ENCODE data around the gene DDB1. TPM values are rescaled to one million over a fixed set of nuclear protein-coding genes. Genes with fewer than 3 reads are reported as not detected.

DDB1 gene
- total RNA-seq, 1 experiment from 2014 or later: 302 TPM

DNA sequence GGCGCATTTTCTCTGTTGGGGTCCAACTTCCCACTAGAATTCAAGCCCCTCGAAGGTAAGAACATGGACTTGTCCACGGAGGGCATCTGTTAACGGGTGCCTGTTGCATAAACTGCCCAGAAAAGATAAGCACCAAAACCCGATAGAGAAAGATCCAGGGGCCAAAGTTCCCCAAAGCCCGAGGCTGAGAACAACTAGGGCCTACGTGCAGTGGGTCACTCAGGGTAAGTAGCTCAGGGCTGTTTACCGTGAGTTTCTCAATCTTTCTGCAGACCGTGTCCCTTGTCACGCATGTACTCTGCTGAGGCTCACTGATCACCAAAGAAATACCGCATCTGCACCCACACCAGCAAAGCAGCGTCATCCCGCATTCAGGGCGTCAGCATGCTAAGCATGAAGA, 67.5 kb downstream of the DDB1 start:
- no peak overlapping the region for H3K27ac ChIP-seq
- no peak for DNase-seq
- no peaks in the 10 kb centered on the region; the same call in 1 of the 2 replicates for H4K20me1 ChIP-seq (ENCODE audit: insufficient read depth)
- ChIA-PET CTCF (no interaction called here), POLR2A (ENCODE audit: unreplicated experiment) (no interaction called here)
- no peaks in the 10 kb centered on the region for H3K9me2 ChIP-seq (ENCODE audit: insufficient read depth)
- TF ChIP-seq EZH2 (IDR thresholded peaks at IDR 0.05; ENCODE audit: low read depth): no peak
- TF ChIP-seq, protein P1, sequence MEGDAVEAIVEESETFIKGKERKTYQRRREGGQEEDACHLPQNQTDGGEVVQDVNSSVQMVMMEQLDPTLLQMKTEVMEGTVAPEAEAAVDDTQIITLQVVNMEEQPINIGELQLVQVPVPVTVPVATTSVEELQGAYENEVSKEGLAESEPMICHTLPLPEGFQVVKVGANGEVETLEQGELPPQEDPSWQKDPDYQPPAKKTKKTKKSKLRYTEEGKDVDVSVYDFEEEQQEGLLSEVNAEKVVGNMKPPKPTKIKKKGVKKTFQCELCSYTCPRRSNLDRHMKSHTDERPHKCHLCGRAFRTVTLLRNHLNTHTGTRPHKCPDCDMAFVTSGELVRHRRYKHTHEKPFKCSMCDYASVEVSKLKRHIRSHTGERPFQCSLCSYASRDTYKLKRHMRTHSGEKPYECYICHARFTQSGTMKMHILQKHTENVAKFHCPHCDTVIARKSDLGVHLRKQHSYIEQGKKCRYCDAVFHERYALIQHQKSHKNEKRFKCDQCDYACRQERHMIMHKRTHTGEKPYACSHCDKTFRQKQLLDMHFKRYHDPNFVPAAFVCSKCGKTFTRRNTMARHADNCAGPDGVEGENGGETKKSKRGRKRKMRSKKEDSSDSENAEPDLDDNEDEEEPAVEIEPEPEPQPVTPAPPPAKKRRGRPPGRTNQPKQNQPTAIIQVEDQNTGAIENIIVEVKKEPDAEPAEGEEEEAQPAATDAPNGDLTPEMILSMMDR (conservative IDR thresholded peaks at IDR 0.05): no peak
- peaks cover 16% of the 10 kb centered on the region for H3K27me3 ChIP-seq (ENCODE audit: insufficient read depth, low read depth)
- no peaks in the 10 kb centered on the region for H3K79me2 ChIP-seq (ENCODE audit: low read depth)
- H3K4me3 ChIP-seq: no peak overlapping the region
- no peak overlapping the region for H3K4me2 ChIP-seq
- no peaks in the 10 kb centered on the region for H3K9me3 ChIP-seq (ENCODE audit: insufficient read depth, low read depth)
- H3K36me3 ChIP-seq (ENCODE audit: low read depth): no peaks in the 10 kb centered on the region
- intact Hi-C loops (cut with micrococcal nuclease; ENCODE audit: unreplicated experiment): no loop called here
- 0 out of 2 replicates have a peak, but pooled peaks cover 5% of the 10 kb centered on the region for H3K4me1 ChIP-seq (replicated peaks; ENCODE audit: insufficient read depth)
- no TSS peak for BruUV-seq (replicated peaks)
- H2AFZ ChIP-seq: no peak overlapping the region
- no peaks in the 10 kb centered on the region; the same call in 1 of the 2 replicates for H3F3A ChIP-seq (ENCODE audit: insufficient read depth, low read depth)

DNA sequence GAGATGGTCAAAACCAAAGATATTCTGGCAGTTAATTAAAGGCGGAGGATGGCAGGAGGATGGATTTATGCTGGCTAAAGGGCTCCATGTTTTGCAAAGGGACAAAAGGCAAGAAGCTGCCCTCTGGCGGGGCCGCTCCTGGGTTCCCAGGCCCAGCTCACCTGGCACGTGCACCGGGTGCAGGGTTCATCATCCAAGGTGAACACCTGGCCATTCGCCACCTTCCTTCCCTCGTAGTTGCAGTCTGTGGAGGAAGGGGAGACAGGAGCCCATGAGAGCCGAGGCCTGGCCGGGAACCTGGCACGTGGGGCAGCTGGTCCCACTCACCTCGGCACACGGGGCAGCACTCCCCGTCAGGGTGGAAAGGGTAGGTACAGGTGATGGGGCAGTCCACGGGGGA, 68.1 kb downstream of the DDB1 start:
- H3K27me3 ChIP-seq (ENCODE audit: insufficient read depth, low read depth): peaks cover 21% of the 10 kb centered on the region
- H3K4me1 ChIP-seq (replicated peaks; ENCODE audit: insufficient read depth): 0 out of 2 replicates have a peak, but pooled peaks cover 5% of the 10 kb centered on the region
- H3K4me3 ChIP-seq: no peak overlapping the region
- no peaks in the 10 kb centered on the region for H3K9me3 ChIP-seq (ENCODE audit: insufficient read depth, low read depth)
- TF ChIP-seq, protein P1 (conservative IDR thresholded peaks at IDR 0.05): no peak
- no peak for TF ChIP-seq EZH2 (IDR thresholded peaks at IDR 0.05; ENCODE audit: low read depth)
- POLR2A ChIA-PET (ENCODE audit: unreplicated experiment): interaction anchor here (0.5 kb wide), 1 partner anchor 13 kb away, joined by 3 read pairs; no protein-coding TSS in a partner anchor
- DNase-seq: no peak
- H3K9me2 ChIP-seq (ENCODE audit: insufficient read depth): no peaks in the 10 kb centered on the region
- H4K20me1 ChIP-seq (ENCODE audit: insufficient read depth): no peaks in the 10 kb centered on the region; the same call in 1 of the 2 replicates
- no peaks in the 10 kb centered on the region for H3K79me2 ChIP-seq (ENCODE audit: low read depth)
- intact Hi-C loops (cut with micrococcal nuclease; ENCODE audit: unreplicated experiment): no loop called here
- no TSS peak for BruUV-seq (replicated peaks)
- CTCF ChIA-PET: no interaction called here
- H3F3A ChIP-seq (ENCODE audit: insufficient read depth, low read depth): no peaks in the 10 kb centered on the region; the same call in 1 of the 2 replicates
- no peak overlapping the region for H2AFZ ChIP-seq
- H3K36me3 ChIP-seq (ENCODE audit: low read depth): no peaks in the 10 kb centered on the region
- no peak overlapping the region for H3K27ac ChIP-seq
- H3K4me2 ChIP-seq: no peak overlapping the region

DNA sequence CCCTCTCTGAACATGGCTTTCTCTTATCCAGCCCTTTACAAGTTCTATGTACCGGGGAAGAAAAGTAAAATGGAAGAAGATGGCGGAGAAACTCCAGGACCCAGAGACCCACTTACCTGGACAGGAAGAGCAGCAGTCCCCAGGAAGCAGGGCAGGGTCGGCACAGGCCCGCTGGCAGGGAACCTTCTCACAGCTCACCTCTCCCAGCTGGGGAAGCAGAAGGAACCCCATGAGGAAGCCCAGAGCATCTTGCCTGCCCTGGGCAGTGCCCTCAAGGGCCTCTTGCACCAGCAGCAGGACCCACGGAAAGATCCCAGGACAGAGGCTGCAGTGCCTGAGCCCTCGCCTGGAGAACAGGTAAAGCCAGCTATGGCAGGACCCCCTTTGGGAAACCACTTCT, 68.5 kb downstream of the DDB1 start:
- H2AFZ ChIP-seq: no peak overlapping the region
- H4K20me1 ChIP-seq (ENCODE audit: insufficient read depth): no peaks in the 10 kb centered on the region; the same call in 1 of the 2 replicates
- peaks cover 25% of the 10 kb centered on the region for H3K27me3 ChIP-seq (ENCODE audit: insufficient read depth, low read depth)
- TF ChIP-seq EZH2 (IDR thresholded peaks at IDR 0.05; ENCODE audit: low read depth): no peak
- TF ChIP-seq, protein P1 (conservative IDR thresholded peaks at IDR 0.05): no peak
- no peaks in the 10 kb centered on the region for H3K9me3 ChIP-seq (ENCODE audit: insufficient read depth, low read depth)
- H3F3A ChIP-seq (ENCODE audit: insufficient read depth, low read depth): no peaks in the 10 kb centered on the region; the same call in 1 of the 2 replicates
- no peaks in the 10 kb centered on the region for H3K36me3 ChIP-seq (ENCODE audit: low read depth)
- H3K4me3 ChIP-seq: no peak overlapping the region
- intact Hi-C loops (cut with micrococcal nuclease; ENCODE audit: unreplicated experiment): no loop called here
- no peaks in the 10 kb centered on the region for H3K79me2 ChIP-seq (ENCODE audit: low read depth)
- no peak overlapping the region for H3K27ac ChIP-seq
- POLR2A ChIA-PET (ENCODE audit: unreplicated experiment): interaction anchor here (0.5 kb wide), 1 partner anchor 13 kb away, joined by 3 read pairs; no protein-coding TSS in a partner anchor
- no peak overlapping the region for H3K4me2 ChIP-seq
- H3K9me2 ChIP-seq (ENCODE audit: insufficient read depth): no peaks in the 10 kb centered on the region
- no TSS peak for BruUV-seq (replicated peaks)
- CTCF ChIA-PET: no interaction called here
- DNase-seq: no peak
- 0 out of 2 replicates have a peak, but pooled peaks cover 5% of the 10 kb centered on the region for H3K4me1 ChIP-seq (replicated peaks; ENCODE audit: insufficient read depth)

All from PC-9 (cell line).